Measurements from ENCODE around the gene TICAM2.
"Not testable (repeated sequence)": the region's sequence is repeated elsewhere in the genome, so short reads cannot be mapped to it uniquely, and the experiment has no call there.

Gene TICAM2

GRCh38 chr5:115601701-115602590 lies at the start of gene TICAM2:
TICAM2 (minus strand) TSS chr5:115602479; CDS start chr5:115581256, 21,223 bp downstream.
- DNase-seq, result peak; percentile 42

GRCh38 chr5:115649541-115649940 lies 47.3 kb upstream of the TICAM2 start:
- DNase-seq, result no peak

- DNase-seq, result no peak
Observed at GRCh38 chr5:115648056-115648455, 45.8 kb upstream of the TICAM2 start.

GRCh38 chr5:115645386-115645785 lies 43.1 kb upstream of the TICAM2 start:
- DNase-seq, result not testable (repeated sequence)

GRCh38 chr5:115644046-115644445 lies 41.8 kb upstream of the TICAM2 start:
- no peak for DNase-seq

- no peak for DNase-seq
Observed at GRCh38 chr5:115641948-115642347, 39.7 kb upstream of the TICAM2 start.

GRCh38 chr5:115640274-115640673 lies 38.0 kb upstream of the TICAM2 start:
- DNase-seq, result no peak

- DNase-seq, result no peak
Observed at GRCh38 chr5:115639377-115639776, 37.1 kb upstream of the TICAM2 start.

GRCh38 chr5:115637507-115637906 lies 35.2 kb upstream of the TICAM2 start:
- no peak for DNase-seq

- no peak for DNase-seq
Observed at GRCh38 chr5:115636008-115636407, 33.7 kb upstream of the TICAM2 start.

- DNase-seq, result peak; percentile 69
Observed at GRCh38 chr5:115634343-115635132, 32.3 kb upstream of the TICAM2 start.

GRCh38 chr5:115629903-115630302 lies 27.6 kb upstream of the TICAM2 start:
- DNase-seq, result no peak

GRCh38 chr5:115627295-115627865 lies 25.1 kb upstream of the TICAM2 start:
- DNase-seq, result no peak

GRCh38 chr5:115626445-115626823 lies 24.2 kb upstream of the TICAM2 start:
- DNase-seq, result no peak

GRCh38 chr5:115625579-115626444 lies 23.5 kb upstream of the TICAM2 start, which contains the start of gene TMED7:
TMED7 (minus strand) TSS chr5:115626036; CDS start chr5:115625792, 244 bp downstream.
- peak; percentile 100 for DNase-seq

GRCh38 chr5:115624994-115625393 lies 22.7 kb upstream of the TICAM2 start:
- no peak for DNase-seq

GRCh38 chr5:115623658-115624057 lies 21.4 kb upstream of the TICAM2 start:
- no peak for DNase-seq

- DNase-seq, result no peak
Observed at GRCh38 chr5:115621365-115621900, 19.2 kb upstream of the TICAM2 start.

GRCh38 chr5:115616892-115617291 lies 14.6 kb upstream of the TICAM2 start:
- no peak for DNase-seq

- DNase-seq, result no peak
Observed at GRCh38 chr5:115616472-115616871, 14.2 kb upstream of the TICAM2 start.

- DNase-seq, result no peak
Observed at GRCh38 chr5:115611873-115612272, 9.6 kb upstream of the TICAM2 start.

GRCh38 chr5:115607935-115608334 lies 5.7 kb upstream of the TICAM2 start:
- no peak for DNase-seq

All from activated effector memory CD4-positive, alpha-beta T cell treated with Interleukin-2 at 50 U/mL for 16 hours (primary cell).